Keratinocyte (primary cell): ENCODE results near the gene AMMECR1L. TPM values are rescaled to one million over a fixed set of nuclear protein-coding genes. Genes with fewer than 3 reads are reported as not detected.
"Not testable (repeated sequence)": the region's sequence is repeated elsewhere in the genome, so short reads cannot be mapped to it uniquely, and the experiment has no call there.

Experiments used
- DNase-seq: peaks from one replicate; pipeline ENCODE4 v3.0.0-alpha.2; 2011; ENCODE audit warnings: low read depth, missing footprints, low spot score
- FAIRE-seq: peaks from 2 replicates; lab custom pipeline; 2011; peaks lifted over from hg19 to GRCh38; lab: Jason Lieb, UNC
- H2AFZ ChIP-seq: 2 replicates; pipeline ENCODE4 v1.6.0; 2012; ENCODE audit warnings: low read length, control low read depth, inconsistent platforms; ENCODE audit not compliant: control insufficient read depth
- H3K27ac ChIP-seq: 2 replicates; pipeline ENCODE4 v1.5.1; 2011; ENCODE audit warnings: low read length; ENCODE audit not compliant: control insufficient read depth, insufficient read depth
- H3K27me3 ChIP-seq: 3 replicates; pipeline ENCODE4 v1.6.0; 2011; ENCODE audit warnings: low read length; ENCODE audit not compliant: control insufficient read depth, insufficient read depth; ENCODE audit errors: extremely low read depth
- H3K36me3 ChIP-seq, 2 experiments: 2 replicates in 1 of 2; 3 replicates in 1 of 2; pipeline ENCODE4 v1.5.1; 2011; ENCODE audit warnings: low read length in 2 of 2, mild to moderate bottlenecking in 1 of 2; ENCODE audit not compliant: control insufficient read depth in 2 of 2, insufficient read depth in 2 of 2; ENCODE audit errors: extremely low read depth in 1 of 2
- H3K4me1 ChIP-seq: 3 replicates; pipeline ENCODE4 v1.5.1; 2011; ENCODE audit warnings: low read length; ENCODE audit not compliant: control insufficient read depth, insufficient read depth; ENCODE audit errors: extremely low read depth
- H3K4me2 ChIP-seq: 3 replicates; pipeline ENCODE4 v1.6.0; 2011; ENCODE audit warnings: low read depth, low read length; ENCODE audit not compliant: control insufficient read depth, insufficient read depth; ENCODE audit errors: extremely low read depth
- H3K4me3 ChIP-seq, 3 experiments: fragments of 200-600 bp in 1 of 3; sonication (generic) in 1 of 3; 2 replicates in 2 of 3; 3 replicates in 1 of 3; pipeline ENCODE4 v1.5.1; 2011 to 2016; ENCODE audit warnings: low read length in 3 of 3, mild to moderate bottlenecking in 3 of 3, control low read depth in 2 of 3, inconsistent platforms in 1 of 3, low read depth in 1 of 3, mixed read lengths in 1 of 3, mixed run types in 1 of 3, moderate library complexity in 1 of 3; ENCODE audit not compliant: control insufficient read depth in 2 of 3, insufficient read depth in 2 of 3; ENCODE audit errors: extremely low read depth in 1 of 3
- H3K79me2 ChIP-seq: 2 replicates; pipeline ENCODE4 v1.6.0; 2012; ENCODE audit warnings: low read length; ENCODE audit not compliant: control insufficient read depth, insufficient read depth
- H3K9ac ChIP-seq: 3 replicates; pipeline ENCODE4 v1.6.0; 2011; ENCODE audit warnings: low read length; ENCODE audit not compliant: control insufficient read depth, insufficient read depth; ENCODE audit errors: extremely low read depth
- H3K9me1 ChIP-seq: 3 replicates; pipeline ENCODE4 v1.6.0; 2011; ENCODE audit warnings: low read length; ENCODE audit not compliant: control insufficient read depth, insufficient read depth; ENCODE audit errors: extremely low read depth
- H3K9me3 ChIP-seq: 2 replicates; pipeline ENCODE4 v1.5.1; 2012; ENCODE audit warnings: low read depth, low read length; ENCODE audit not compliant: control insufficient read depth
- H4K20me1 ChIP-seq: 3 replicates; pipeline ENCODE4 v1.6.0; 2011; ENCODE audit warnings: low read length; ENCODE audit not compliant: control insufficient read depth, insufficient read depth; ENCODE audit errors: extremely low read depth
- CTCF ChIP-seq, 3 experiments: IDR thresholded peaks in 1 of 3; conservative IDR thresholded peaks in 1 of 3; optimal IDR thresholded peaks in 1 of 3; 2 replicates in 2 of 3; 3 replicates in 1 of 3; pipeline versions ENCODE3 to v1.5.1; 2011; ENCODE audit warnings: low read length in 3 of 3, mild to moderate bottlenecking in 3 of 3, moderate library complexity in 2 of 3, control low read depth in 1 of 3, inconsistent platforms in 1 of 3; ENCODE audit not compliant: insufficient read depth in 2 of 3; ENCODE audit errors: extremely low read depth in 1 of 3
- dilution Hi-C: fragments of 300-500 bp; cut with MboI; formaldehyde crosslinking; loops from one replicate; pipeline ENCODE4 v1.7.0; 2020; ENCODE audit warnings: low sequenced_read_pairs; ENCODE audit not compliant: extremely low pct_ligation_motif_present
- polyA plus RNA-seq, 5 experiments: library from polyadenylated mRNA; depleted of rRNA in 3 of 5; stranded (reverse) in 3 of 5; stranded (forward) in 1 of 5; unstranded in 1 of 5; fragments of >200 nt; gene quantifications; 1 replicate in 1 of 5; 2 replicates in 3 of 5; 3 replicates in 1 of 5; pipeline versions ENCODE4 v1.2.1 to v1.2.3, GENCODE V29; 2011 to 2012; ENCODE audit warnings: missing spikeins in 2 of 5, low read depth in 1 of 5, low replicate concordance in 1 of 5

AMMECR1L gene
- polyA plus RNA-seq, 1 donor (not counting 4 experiments of a cell fraction or from before 2014, with no cell fraction given), result 16.8 TPM

- Histone ChIP-seq H4K20me1 (no peaks in the 10 kb centered on the region), H3K4me2 (peak overlapping the region; percentile 92), H3K9ac (peak overlapping the region; percentile 53), H3K4me1 (peaks cover 21% of the 10 kb centered on the region), H3K79me2 (peaks cover 39% of the 10 kb centered on the region), H3K9me3 (no peaks in the 10 kb centered on the region), H3K27ac (peak overlapping the region; percentile 37), H3K9me1 (no peaks in the 10 kb centered on the region), H3K36me3 (peaks cover 0 to 3% of the 10 kb centered on the region in 2 experiments), H2AFZ (no peak overlapping the region), H3K27me3 (no peaks in the 10 kb centered on the region), H3K4me3 (peak overlapping the region; percentile 29 to 70 (median 65))
- no peak for TF ChIP-seq CTCF (optimal IDR thresholded peaks at IDR 0.05 in 1 of 3, IDR thresholded peaks at IDR 0.05 in 1 of 3, conservative IDR thresholded peaks at IDR 0.05 in 1 of 3; ENCODE audit: extremely low read depth in 1 of 3, insufficient read depth in 2 of 3, low read length in 3 of 3)
- DNase-seq, result no peak
- dilution Hi-C loops, result no loop called here
- no peak for FAIRE-seq
Observed at GRCh38 chr2:127887082-127887775, 1.5 kb upstream of the AMMECR1L start.

GRCh38 chr2:127886593-127886935 lies 808 bp upstream of the AMMECR1L start:
- Histone ChIP-seq H3K4me3 (peak overlapping the region; percentile 54 to 58 (median 58)), H3K79me2 (peaks cover 46% of the 10 kb centered on the region), H3K4me1 (peaks cover 21% of the 10 kb centered on the region), H3K27ac (peak overlapping the region; percentile 58), H2AFZ (peak overlapping the region; percentile 71), H3K9ac (peak overlapping the region; percentile 68)
- H3K27me3 ChIP-seq, H4K20me1 ChIP-seq, H3K36me3 ChIP-seq, dilution Hi-C loops, H3K4me2 ChIP-seq, H3K9me1 ChIP-seq, DNase-seq, H3K9me3 ChIP-seq, FAIRE-seq: not testable (repeated sequence)

- Histone ChIP-seq H3K9ac (peak overlapping the region; percentile 73), H3K4me1 (peaks cover 21% of the 10 kb centered on the region), H3K4me3 (peak overlapping the region; percentile 48 to 86 (median 78)), H3K36me3 (peaks cover 4 to 11% of the 10 kb centered on the region in 2 experiments), H4K20me1 (peaks cover 13% of the 10 kb centered on the region), H3K27ac (peak overlapping the region; percentile 79), H3K4me2 (peak overlapping the region; percentile 98), H3K79me2 (peaks cover 60% of the 10 kb centered on the region)
- H3K27me3 ChIP-seq, H3K9me1 ChIP-seq, dilution Hi-C loops, H3K9me3 ChIP-seq, FAIRE-seq, DNase-seq, H2AFZ ChIP-seq: not testable (repeated sequence)
Observed at GRCh38 chr2:127884861-127885740, 655 bp downstream of the AMMECR1L start.
